HG03108 (cell line): Measurements from ENCODE around the gene SHKBP1.

Experiments
- ATAC-seq: cut with Tn5 transposase; IDR thresholded peaks from one replicate; pipeline ENCODE4 v1.9.1; 2021; ENCODE audit warnings: moderate library complexity; ENCODE audit not compliant: unreplicated experiment

Gene SHKBP1

GRCh38 chr19:40599331-40599901 is 22.7 kb downstream of the SHKBP1 start:
- no peak for ATAC-seq

- no peak for ATAC-seq
These were observed 23.4 kb downstream of the SHKBP1 start for GRCh38 chr19:40599902-40600569.

GRCh38 chr19:40600570-40601133 is 24.0 kb downstream of the SHKBP1 start:
- ATAC-seq: no peak

- ATAC-seq: no peak
These were observed 24.7 kb downstream of the SHKBP1 start, which contains the start of gene LTBP4 for GRCh38 chr19:40601134-40601974. LTBP4 (plus strand) TSS chr19:40601369; CDS start chr19:40601388, 19 bp downstream.

GRCh38 chr19:40603071-40603388 is 26.4 kb downstream of the SHKBP1 start:
- ATAC-seq: no peak

- peak; percentile 67 for ATAC-seq
These were observed 26.9 kb downstream of the SHKBP1 start for GRCh38 chr19:40603389-40604170.

- no peak for ATAC-seq
These were observed 27.5 kb downstream of the SHKBP1 start for GRCh38 chr19:40604171-40604646.

- ATAC-seq: no peak
These were observed 28.1 kb downstream of the SHKBP1 start for GRCh38 chr19:40604647-40605215.

GRCh38 chr19:40605216-40605971 is 28.7 kb downstream of the SHKBP1 start:
- ATAC-seq: peak; percentile 29

GRCh38 chr19:40607311-40608239 is 30.9 kb downstream of the SHKBP1 start:
- no peak for ATAC-seq

- no peak for ATAC-seq
These were observed 31.6 kb downstream of the SHKBP1 start for GRCh38 chr19:40608240-40608621.

GRCh38 chr19:40608957-40609356 is 32.3 kb downstream of the SHKBP1 start:
- no peak for ATAC-seq

- peak; percentile 40 for ATAC-seq
These were observed 33.1 kb downstream of the SHKBP1 start for GRCh38 chr19:40609561-40610395.

- no peak for ATAC-seq
These were observed 33.9 kb downstream of the SHKBP1 start for GRCh38 chr19:40610396-40611064.

- no peak for ATAC-seq
These were observed 34.4 kb downstream of the SHKBP1 start for GRCh38 chr19:40611096-40611495.

- ATAC-seq: no peak
These were observed 35.4 kb downstream of the SHKBP1 start for GRCh38 chr19:40611900-40612698.
